Fibroblast of gingiva (primary cell): ENCODE measurements around the gene GPR143.
"Not testable (repeated sequence)": the region's sequence is repeated elsewhere in the genome, so short reads cannot be mapped to it uniquely, and the experiment has no call there.

Experiments used
- DNase-seq: peaks from one replicate; pipeline ENCODE4 v3.0.0-alpha.2; 2011; ENCODE audit warnings: low read depth

The GPR143 gene

GRCh38 chrX:9768321-9768839 is 2.7 kb upstream of the GPR143 start:
- not testable (repeated sequence) for DNase-seq

GRCh38 chrX:9767375-9767774 is 1.7 kb upstream of the GPR143 start:
- DNase-seq, result no peak

GRCh38 chrX:9765072-9765736 is 443 bp downstream of the GPR143 start:
- DNase-seq, result no peak

GRCh38 chrX:9759337-9759736 is 6.3 kb downstream of the GPR143 start:
- DNase-seq, result no peak

GRCh38 chrX:9758021-9758638 is 7.5 kb downstream of the GPR143 start:
- no peak for DNase-seq

GRCh38 chrX:9757366-9757765 is 8.3 kb downstream of the GPR143 start:
- no peak for DNase-seq

GRCh38 chrX:9749146-9749692 is 16.4 kb downstream of the GPR143 start:
- no peak for DNase-seq

- DNase-seq, result no peak
Observed at GRCh38 chrX:9747644-9748043, 18.0 kb downstream of the GPR143 start.

- no peak for DNase-seq
Observed at GRCh38 chrX:9746148-9746888, 19.3 kb downstream of the GPR143 start.

- DNase-seq, result no peak
Observed at GRCh38 chrX:9745417-9746115, 20.1 kb downstream of the GPR143 start.

GRCh38 chrX:9739130-9739529 is 26.5 kb downstream of the GPR143 start:
- no peak for DNase-seq

GRCh38 chrX:9738151-9738550 is 27.5 kb downstream of the GPR143 start:
- DNase-seq, result no peak

GRCh38 chrX:9737363-9737762 is 28.3 kb downstream of the GPR143 start:
- no peak for DNase-seq

GRCh38 chrX:9730752-9731151 is 34.9 kb downstream of the GPR143 start:
- DNase-seq, result no peak

GRCh38 chrX:9730078-9730477 is 35.6 kb downstream of the GPR143 start:
- DNase-seq, result no peak

GRCh38 chrX:9729171-9729885 is 36.3 kb downstream of the GPR143 start:
- peak; percentile 1 for DNase-seq

- no peak for DNase-seq
Observed at GRCh38 chrX:9728261-9728660, 37.4 kb downstream of the GPR143 start.

GRCh38 chrX:9724711-9725110 is 40.9 kb downstream of the GPR143 start:
- peak; percentile 1 for DNase-seq

- DNase-seq, result no peak
Observed at GRCh38 chrX:9717376-9717775, 48.3 kb downstream of the GPR143 start.

GRCh38 chrX:9710332-9710731 is 55.3 kb downstream of the GPR143 start:
- DNase-seq, result no peak

GRCh38 chrX:9708923-9709553 is 56.6 kb downstream of the GPR143 start:
- peak; percentile 44 for DNase-seq
